CD4-positive, alpha-beta T cell (primary cell): ENCODE data around the gene APBB1. TPM values are rescaled to one million over a fixed set of nuclear protein-coding genes. Genes with fewer than 3 reads are reported as not detected.

Experiments
- ATAC-seq: fragments of 200-7000 bp; cut with Tn5 transposase; one replicate; pipeline ENCODE4 v1.10.0; 2022; ENCODE audit warnings: mild to moderate bottlenecking; ENCODE audit not compliant: poor library complexity
- CTCF ChIA-PET: fragments of 350-600 bp; sonication (Branson Sonifier 250); formaldehyde crosslinking; loops from one replicate; lab custom pipeline; 2021; ENCODE audit warnings: antibody characterized with exemption, inconsistent platforms; lab: Charles Lee
- POLR2A ChIA-PET: fragments of 350-600 bp; sonication (Branson Sonifier 250); formaldehyde crosslinking; loops from one replicate; lab custom pipeline; 2021; ENCODE audit warnings: antibody characterized with exemption, inconsistent platforms; lab: Charles Lee
- DNase-seq, 14 experiments: peaks; one replicate each; pipeline ENCODE4 v3.0.0-alpha.2; 2013 to 2020; ENCODE audit warnings: mixed read lengths in 2 of 14
- H3K27ac ChIP-seq, 2 donors: one replicate each; pipeline versions ENCODE4 v1.5.1 to v1.7.0; 2013; ENCODE audit warnings: low read length in 2 of 2, low read depth in 1 of 2, mild to moderate bottlenecking in 1 of 2
- H3K27me3 ChIP-seq, 2 experiments: 1 replicate in 1 of 2; 2 replicates in 1 of 2; pipeline versions ENCODE4 v1.6.1 to v1.7.0; 2013; ENCODE audit warnings: low read length in 2 of 2, control low read depth in 1 of 2, mild to moderate bottlenecking in 1 of 2, moderate library complexity in 1 of 2; ENCODE audit not compliant: insufficient read depth in 2 of 2, control insufficient read depth in 1 of 2
- H3K36me3 ChIP-seq: one replicate; pipeline ENCODE4 v1.6.1; 2013; ENCODE audit warnings: low read length, control low read depth; ENCODE audit not compliant: insufficient read depth
- H3K4me1 ChIP-seq: one replicate; pipeline ENCODE4 v1.6.1; 2013; ENCODE audit warnings: low read length, control low read depth; ENCODE audit not compliant: insufficient read depth
- H3K4me3 ChIP-seq: one replicate; pipeline ENCODE4 v1.5.1; 2013; ENCODE audit warnings: mild to moderate bottlenecking, low read length, moderate library complexity
- H3K9me3 ChIP-seq, 2 experiments: 1 replicate in 1 of 2; 2 replicates in 1 of 2; pipeline versions ENCODE4 v1.6.1 to v1.7.0; 2013; ENCODE audit warnings: low read length in 2 of 2, mild to moderate bottlenecking in 2 of 2, control low read depth in 1 of 2, moderate library complexity in 1 of 2; ENCODE audit not compliant: control insufficient read depth in 1 of 2, insufficient read depth in 1 of 2
- H3K27ac Mint-ChIP-seq: one replicate; pipeline ENCODE4 v1.8.0; 2020; ENCODE audit warnings: mixed read lengths
- H3K27me3 Mint-ChIP-seq: one replicate; pipeline ENCODE4 v1.8.0; 2021; ENCODE audit warnings: mixed read lengths
- H3K36me3 Mint-ChIP-seq: one replicate; pipeline ENCODE4 v1.8.0; 2021; ENCODE audit warnings: low read depth, mixed read lengths
- H3K4me1 Mint-ChIP-seq: one replicate; pipeline ENCODE4 v1.8.0; 2021; ENCODE audit warnings: low read depth, mixed read lengths
- H3K4me3 Mint-ChIP-seq: one replicate; pipeline ENCODE4 v1.8.0; 2020; ENCODE audit warnings: mild to moderate bottlenecking, mixed read lengths
- H3K9me3 Mint-ChIP-seq: one replicate; pipeline ENCODE4 v1.8.0; 2020; ENCODE audit warnings: mixed read lengths
- CTCF ChIP-seq: fragments of 200-600 bp; IDR thresholded peaks from one replicate; pipeline ENCODE4 v1.8.0; 2022; ENCODE audit warnings: antibody characterized with exemption, mild to moderate bottlenecking
- intact Hi-C, 2 experiments: fragments of 100-400 bp; cut with DNase I in 1 of 2; cut with micrococcal nuclease in 1 of 2; formaldehyde crosslinking; loops; one replicate each; pipeline versions ENCODE4 v1.15.1 to v1.9.0; 2023 to 2025; cut with DNase I, micrococcal nuclease
- total RNA-seq, 174 experiments: library from RNA in 2 of 174; stranded (reverse) in 2 of 174; gene quantifications; one replicate each; pipeline ENCODE4 v1.2.3 and lab custom pipeline; 2021 to 2026

The APBB1 gene
- total RNA-seq, 2 experiments from 2014 or later: 182 to 184 TPM

- intact Hi-C loops: no loop called here
- Histone ChIP-seq H3K4me3 (no peak overlapping the region), H3K27ac (no peak overlapping the region), H3K27me3 (peaks cover 0 to 2% of the 10 kb centered on the region in 2 experiments), H3K9me3 (no peaks in the 10 kb centered on the region), H3K36me3 (no peaks in the 10 kb centered on the region), H3K4me1 (no peaks in the 10 kb centered on the region)
- CTCF ChIA-PET: interaction anchor here (0.7 kb wide), 1 partner anchor 115 kb away, joined by 3 read pairs; no protein-coding TSS in a partner anchor
- ATAC-seq (no peak), DNase-seq (no peak)
- Mint-ChIP-seq H3K4me3 (no peak overlapping the region), H3K4me1 (peaks cover 4% of the 10 kb centered on the region), H3K27me3 (no peaks in the 10 kb centered on the region), H3K9me3 (no peaks in the 10 kb centered on the region), H3K36me3 (no peaks in the 10 kb centered on the region), H3K27ac (no peak overlapping the region)
- POLR2A ChIA-PET: no interaction called here
- no peak for TF ChIP-seq CTCF
Observed at GRCh38 chr11:6360183-6360582, 58.7 kb downstream of the APBB1 start.

GRCh38 chr11:6357222-6357621 is 61.7 kb downstream of the APBB1 start:
- H3K27me3 ChIP-seq: no peaks in the 10 kb centered on the region
- Mint-ChIP-seq H3K36me3 (no peaks in the 10 kb centered on the region), H3K4me3 (no peak overlapping the region), H3K4me1 (no peaks in the 10 kb centered on the region), H3K27me3 (no peaks in the 10 kb centered on the region), H3K27ac (no peak overlapping the region), H3K9me3 (no peaks in the 10 kb centered on the region)
- no peaks in the 10 kb centered on the region for H3K9me3 ChIP-seq
- ChIA-PET CTCF (no interaction called here), POLR2A (interaction anchor here (0.6 kb wide), 1 partner anchor 70 kb away, joined by 3 read pairs; no protein-coding TSS in a partner anchor)
- intact Hi-C loops: no loop called here
- DNase-seq: no peak
- H3K4me1 ChIP-seq: peaks cover 5% of the 10 kb centered on the region
- H3K4me3 ChIP-seq: no peak overlapping the region
- no peak overlapping the region for H3K27ac ChIP-seq
- TF ChIP-seq CTCF: no peak
- H3K36me3 ChIP-seq: no peaks in the 10 kb centered on the region
- ATAC-seq: no peak

- intact Hi-C loops: no loop called here
- Histone ChIP-seq H3K4me3 (no peak overlapping the region), H3K9me3 (no peaks in the 10 kb centered on the region), H3K36me3 (no peaks in the 10 kb centered on the region), H3K27ac (no peak overlapping the region), H3K27me3 (no peaks in the 10 kb centered on the region), H3K4me1 (peaks cover 5% of the 10 kb centered on the region)
- no peaks in the 10 kb centered on the region for H3K4me1 Mint-ChIP-seq
- CTCF ChIA-PET: no interaction called here
- no peak for TF ChIP-seq CTCF
- POLR2A ChIA-PET: no interaction called here
- no peak overlapping the region for H3K27ac Mint-ChIP-seq
- DNase-seq (no peak), ATAC-seq (no peak)
- H3K36me3 Mint-ChIP-seq: no peaks in the 10 kb centered on the region
- H3K9me3 Mint-ChIP-seq: no peaks in the 10 kb centered on the region
- no peak overlapping the region for H3K4me3 Mint-ChIP-seq
- no peaks in the 10 kb centered on the region for H3K27me3 Mint-ChIP-seq
Observed at GRCh38 chr11:6356503-6357055, 62.3 kb downstream of the APBB1 start.
